ENCODE results near the gene MAP1LC3B2.

GRCh38 chr12:116561181-116561821, 2.1 kb downstream of the MAP1LC3B2 start:
- TF ChIP-seq POLR2AphosphoS5 (IDR thresholded peaks at IDR 0.05; ENCODE audit: low read depth, low read length) (no peak), TAF1 (IDR thresholded peaks at IDR 0.05; ENCODE audit: borderline replicate concordance, insufficient read depth, low read length) (no peak)
- TF ChIP-seq, protein P1, sequence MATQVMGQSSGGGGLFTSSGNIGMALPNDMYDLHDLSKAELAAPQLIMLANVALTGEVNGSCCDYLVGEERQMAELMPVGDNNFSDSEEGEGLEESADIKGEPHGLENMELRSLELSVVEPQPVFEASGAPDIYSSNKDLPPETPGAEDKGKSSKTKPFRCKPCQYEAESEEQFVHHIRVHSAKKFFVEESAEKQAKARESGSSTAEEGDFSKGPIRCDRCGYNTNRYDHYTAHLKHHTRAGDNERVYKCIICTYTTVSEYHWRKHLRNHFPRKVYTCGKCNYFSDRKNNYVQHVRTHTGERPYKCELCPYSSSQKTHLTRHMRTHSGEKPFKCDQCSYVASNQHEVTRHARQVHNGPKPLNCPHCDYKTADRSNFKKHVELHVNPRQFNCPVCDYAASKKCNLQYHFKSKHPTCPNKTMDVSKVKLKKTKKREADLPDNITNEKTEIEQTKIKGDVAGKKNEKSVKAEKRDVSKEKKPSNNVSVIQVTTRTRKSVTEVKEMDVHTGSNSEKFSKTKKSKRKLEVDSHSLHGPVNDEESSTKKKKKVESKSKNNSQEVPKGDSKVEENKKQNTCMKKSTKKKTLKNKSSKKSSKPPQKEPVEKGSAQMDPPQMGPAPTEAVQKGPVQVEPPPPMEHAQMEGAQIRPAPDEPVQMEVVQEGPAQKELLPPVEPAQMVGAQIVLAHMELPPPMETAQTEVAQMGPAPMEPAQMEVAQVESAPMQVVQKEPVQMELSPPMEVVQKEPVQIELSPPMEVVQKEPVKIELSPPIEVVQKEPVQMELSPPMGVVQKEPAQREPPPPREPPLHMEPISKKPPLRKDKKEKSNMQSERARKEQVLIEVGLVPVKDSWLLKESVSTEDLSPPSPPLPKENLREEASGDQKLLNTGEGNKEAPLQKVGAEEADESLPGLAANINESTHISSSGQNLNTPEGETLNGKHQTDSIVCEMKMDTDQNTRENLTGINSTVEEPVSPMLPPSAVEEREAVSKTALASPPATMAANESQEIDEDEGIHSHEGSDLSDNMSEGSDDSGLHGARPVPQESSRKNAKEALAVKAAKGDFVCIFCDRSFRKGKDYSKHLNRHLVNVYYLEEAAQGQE (IDR thresholded peaks at IDR 0.05; ENCODE audit: insufficient read depth in 1 of 2, low read depth in 2 of 2, low read length in 2 of 2): no peak
